ENCODE results near the gene CELF5.
"Not testable (repeated sequence)": the region's sequence is repeated elsewhere in the genome, so short reads cannot be mapped to it uniquely, and the experiment has no call there.

The CELF5 gene

GRCh38 chr19:3235604-3236003 lies 11.1 kb downstream of the CELF5 start:
- not testable (repeated sequence) for H3K36me3 ChIP-seq (ENCODE audit: control insufficient read depth, insufficient read depth, low read length, severe bottlenecking); H3K4me3 ChIP-seq (ENCODE audit: low read length); DNase-seq (ENCODE audit: low read depth); H3K9ac ChIP-seq (ENCODE audit: low read length); H3K4me1 ChIP-seq (ENCODE audit: control insufficient read depth, insufficient read depth, low read length); H3K9me3 ChIP-seq (ENCODE audit: control insufficient read depth, low read length)
- peaks cover 41% of the 10 kb centered on the region for H3K27me3 ChIP-seq (replicated peaks; ENCODE audit: control insufficient read depth, insufficient read depth, low read length)

- Histone ChIP-seq H3K27me3 (replicated peaks; ENCODE audit: control insufficient read depth, insufficient read depth, low read length) (peaks cover 42% of the 10 kb centered on the region), H3K4me3 (ENCODE audit: low read length) (no peak overlapping the region), H3K36me3 (ENCODE audit: control insufficient read depth, insufficient read depth, low read length, severe bottlenecking) (no peaks in the 10 kb centered on the region), H3K9me3 (ENCODE audit: control insufficient read depth, low read length) (no peaks in the 10 kb centered on the region), H3K9ac (ENCODE audit: low read length) (no peak overlapping the region), H3K4me1 (ENCODE audit: control insufficient read depth, insufficient read depth, low read length) (no peaks in the 10 kb centered on the region)
- no peak for DNase-seq (ENCODE audit: low read depth)
Observed at GRCh38 chr19:3236272-3236671, 11.8 kb downstream of the CELF5 start.

- Histone ChIP-seq H3K9ac (ENCODE audit: low read length) (no peak overlapping the region), H3K36me3 (ENCODE audit: control insufficient read depth, insufficient read depth, low read length, severe bottlenecking) (no peaks in the 10 kb centered on the region)
Observed at GRCh38 chr19:3238066-3238561, 13.7 kb downstream of the CELF5 start.

GRCh38 chr19:3239367-3239766 lies 14.9 kb downstream of the CELF5 start:
- DNase-seq (ENCODE audit: low read depth) = no peak
- H3K9me3 ChIP-seq (ENCODE audit: control insufficient read depth, low read length) = no peaks in the 10 kb centered on the region
- H3K4me3 ChIP-seq (ENCODE audit: low read length) = no peak overlapping the region
- H3K4me1 ChIP-seq (ENCODE audit: control insufficient read depth, insufficient read depth, low read length) = no peaks in the 10 kb centered on the region
- peaks cover 26% of the 10 kb centered on the region for H3K27me3 ChIP-seq (replicated peaks; ENCODE audit: control insufficient read depth, insufficient read depth, low read length)
- no peak overlapping the region for H3K9ac ChIP-seq (ENCODE audit: low read length)
- H3K36me3 ChIP-seq (ENCODE audit: control insufficient read depth, insufficient read depth, low read length, severe bottlenecking) = no peaks in the 10 kb centered on the region

More at GRCh38 chr19:3238066-3238561, 13.7 kb downstream of the CELF5 start:
- no peak overlapping the region for H3K4me3 ChIP-seq (ENCODE audit: low read length)
- DNase-seq (ENCODE audit: low read depth) = no peak
- peaks cover 36% of the 10 kb centered on the region for H3K27me3 ChIP-seq (replicated peaks; ENCODE audit: control insufficient read depth, insufficient read depth, low read length)
- H3K4me1 ChIP-seq (ENCODE audit: control insufficient read depth, insufficient read depth, low read length) = no peaks in the 10 kb centered on the region
- no peaks in the 10 kb centered on the region for H3K9me3 ChIP-seq (ENCODE audit: control insufficient read depth, low read length)

- H3K9ac ChIP-seq (ENCODE audit: low read length) = no peak overlapping the region
- H3K9me3 ChIP-seq (ENCODE audit: control insufficient read depth, low read length) = no peaks in the 10 kb centered on the region
- H3K4me1 ChIP-seq (ENCODE audit: control insufficient read depth, insufficient read depth, low read length) = no peaks in the 10 kb centered on the region
- H3K27me3 ChIP-seq (replicated peaks; ENCODE audit: control insufficient read depth, insufficient read depth, low read length) = peaks cover 7% of the 10 kb centered on the region
- peak; percentile 70 for DNase-seq (ENCODE audit: low read depth)
- no peak overlapping the region for H3K4me3 ChIP-seq (ENCODE audit: low read length)
- no peaks in the 10 kb centered on the region for H3K36me3 ChIP-seq (ENCODE audit: control insufficient read depth, insufficient read depth, low read length, severe bottlenecking)
Observed at GRCh38 chr19:3243819-3244700, 19.6 kb downstream of the CELF5 start.

- Histone ChIP-seq H3K27me3 (replicated peaks; ENCODE audit: control insufficient read depth, insufficient read depth, low read length) (peaks cover 11% of the 10 kb centered on the region), H3K4me1 (ENCODE audit: control insufficient read depth, insufficient read depth, low read length) (no peaks in the 10 kb centered on the region), H3K9me3 (ENCODE audit: control insufficient read depth, low read length) (no peaks in the 10 kb centered on the region), H3K9ac (ENCODE audit: low read length) (no peak overlapping the region), H3K36me3 (ENCODE audit: control insufficient read depth, insufficient read depth, low read length, severe bottlenecking) (no peaks in the 10 kb centered on the region), H3K4me3 (ENCODE audit: low read length) (no peak overlapping the region)
- no peak for DNase-seq (ENCODE audit: low read depth)
Observed at GRCh38 chr19:3245050-3245449, 20.6 kb downstream of the CELF5 start.

GRCh38 chr19:3248728-3249326 lies 24.4 kb downstream of the CELF5 start:
- DNase-seq (ENCODE audit: low read depth) = no peak
- Histone ChIP-seq H3K9me3 (ENCODE audit: control insufficient read depth, low read length) (peaks cover 12% of the 10 kb centered on the region), H3K4me1 (ENCODE audit: control insufficient read depth, insufficient read depth, low read length) (no peaks in the 10 kb centered on the region), H3K9ac (ENCODE audit: low read length) (no peak overlapping the region), H3K27me3 (replicated peaks; ENCODE audit: control insufficient read depth, insufficient read depth, low read length) (peaks cover 16% of the 10 kb centered on the region), H3K36me3 (ENCODE audit: control insufficient read depth, insufficient read depth, low read length, severe bottlenecking) (no peaks in the 10 kb centered on the region), H3K4me3 (ENCODE audit: low read length) (no peak overlapping the region)

- Histone ChIP-seq H3K27me3 (replicated peaks; ENCODE audit: control insufficient read depth, insufficient read depth, low read length) (peaks cover 22% of the 10 kb centered on the region), H3K4me1 (ENCODE audit: control insufficient read depth, insufficient read depth, low read length) (no peaks in the 10 kb centered on the region), H3K4me3 (ENCODE audit: low read length) (no peak overlapping the region), H3K9ac (ENCODE audit: low read length) (no peak overlapping the region), H3K36me3 (ENCODE audit: control insufficient read depth, insufficient read depth, low read length, severe bottlenecking) (no peaks in the 10 kb centered on the region), H3K9me3 (ENCODE audit: control insufficient read depth, low read length) (peaks cover 12% of the 10 kb centered on the region)
- no peak for DNase-seq (ENCODE audit: low read depth)
Observed at GRCh38 chr19:3249408-3249807, 24.9 kb downstream of the CELF5 start.

GRCh38 chr19:3250675-3251074 lies 26.2 kb downstream of the CELF5 start:
- H3K4me1 ChIP-seq (ENCODE audit: control insufficient read depth, insufficient read depth, low read length) = no peaks in the 10 kb centered on the region
- no peak overlapping the region for H3K9ac ChIP-seq (ENCODE audit: low read length)
- no peaks in the 10 kb centered on the region for H3K36me3 ChIP-seq (ENCODE audit: control insufficient read depth, insufficient read depth, low read length, severe bottlenecking)
- peaks cover 12% of the 10 kb centered on the region for H3K9me3 ChIP-seq (ENCODE audit: control insufficient read depth, low read length)
- DNase-seq (ENCODE audit: low read depth) = peak; percentile 28
- H3K4me3 ChIP-seq (ENCODE audit: low read length) = no peak overlapping the region
- peaks cover 27% of the 10 kb centered on the region for H3K27me3 ChIP-seq (replicated peaks; ENCODE audit: control insufficient read depth, insufficient read depth, low read length)

- Histone ChIP-seq H3K4me1 (ENCODE audit: control insufficient read depth, insufficient read depth, low read length) (no peaks in the 10 kb centered on the region), H3K27me3 (replicated peaks; ENCODE audit: control insufficient read depth, insufficient read depth, low read length) (peaks cover 27% of the 10 kb centered on the region), H3K9ac (ENCODE audit: low read length) (no peak overlapping the region), H3K36me3 (ENCODE audit: control insufficient read depth, insufficient read depth, low read length, severe bottlenecking) (no peaks in the 10 kb centered on the region), H3K9me3 (ENCODE audit: control insufficient read depth, low read length) (peaks cover 12% of the 10 kb centered on the region), H3K4me3 (ENCODE audit: low read length) (no peak overlapping the region)
- no peak for DNase-seq (ENCODE audit: low read depth)
Observed at GRCh38 chr19:3251229-3251628, 26.8 kb downstream of the CELF5 start.

- H3K36me3 ChIP-seq (ENCODE audit: control insufficient read depth, insufficient read depth, low read length, severe bottlenecking) = no peaks in the 10 kb centered on the region
- H3K27me3 ChIP-seq (replicated peaks; ENCODE audit: control insufficient read depth, insufficient read depth, low read length) = peaks cover 32% of the 10 kb centered on the region
- peaks cover 12% of the 10 kb centered on the region for H3K9me3 ChIP-seq (ENCODE audit: control insufficient read depth, low read length)
- H3K9ac ChIP-seq (ENCODE audit: low read length) = no peak overlapping the region
- no peak for DNase-seq (ENCODE audit: low read depth)
- no peaks in the 10 kb centered on the region for H3K4me1 ChIP-seq (ENCODE audit: control insufficient read depth, insufficient read depth, low read length)
- no peak overlapping the region for H3K4me3 ChIP-seq (ENCODE audit: low read length)
Observed at GRCh38 chr19:3252650-3253049, 28.2 kb downstream of the CELF5 start.
